NCI-H774 (cell line): Measurements from ENCODE around the gene UBN1.

ENCODE experiments used
- DNase-seq: peaks from one replicate; lab custom pipeline; 2025; lab: John Stamatoyannopoulos, UW

The UBN1 gene

GRCh38 chr16:4862639-4863038, 15.4 kb downstream of the UBN1 start:
- no peak for DNase-seq

GRCh38 chr16:4864728-4865127, 17.4 kb downstream of the UBN1 start:
- no peak for DNase-seq

- DNase-seq, result no peak
Observed at GRCh38 chr16:4865231-4865860, 18.1 kb downstream of the UBN1 start.

GRCh38 chr16:4866586-4866985, 19.3 kb downstream of the UBN1 start:
- DNase-seq, result no peak

GRCh38 chr16:4868026-4868425, 20.7 kb downstream of the UBN1 start:
- no peak for DNase-seq

GRCh38 chr16:4868535-4868934, 21.3 kb downstream of the UBN1 start:
- no peak for DNase-seq

- DNase-seq, result no peak
Observed at GRCh38 chr16:4869147-4869805, 22.0 kb downstream of the UBN1 start.

GRCh38 chr16:4870138-4870671, 22.9 kb downstream of the UBN1 start:
- DNase-seq, result no peak

GRCh38 chr16:4871071-4871470, 23.8 kb downstream of the UBN1 start:
- no peak for DNase-seq

GRCh38 chr16:4873091-4873490, 25.8 kb downstream of the UBN1 start:
- DNase-seq, result no peak

GRCh38 chr16:4874666-4875065, 27.4 kb downstream of the UBN1 start:
- DNase-seq, result no peak

- DNase-seq, result no peak
Observed at GRCh38 chr16:4876646-4877379, 29.5 kb downstream of the UBN1 start.

- no peak for DNase-seq
Observed at GRCh38 chr16:4877380-4877685, 30.1 kb downstream of the UBN1 start.

- no peak for DNase-seq
Observed at GRCh38 chr16:4879049-4879448, 31.8 kb downstream of the UBN1 start.

GRCh38 chr16:4880006-4880580, 32.8 kb downstream of the UBN1 start:
- no peak for DNase-seq

GRCh38 chr16:4882000-4882632, 34.8 kb downstream of the UBN1 start:
- DNase-seq, result no peak

- DNase-seq, result no peak
Observed at GRCh38 chr16:4882633-4883285, 35.5 kb downstream of the UBN1 start.

- no peak for DNase-seq
Observed at GRCh38 chr16:4883501-4883900, 36.2 kb downstream of the UBN1 start.

- no peak for DNase-seq
Observed at GRCh38 chr16:4884209-4884608, 36.9 kb downstream of the UBN1 start.

GRCh38 chr16:4884972-4885874, 37.9 kb downstream of the UBN1 start:
- DNase-seq, result no peak

GRCh38 chr16:4886151-4886550, 38.9 kb downstream of the UBN1 start:
- no peak for DNase-seq
